Caco-2 (cell line): Measurements from ENCODE around the gene CEL. TPM values are rescaled to one million over a fixed set of nuclear protein-coding genes. Genes with fewer than 3 reads are reported as not detected.
A peak's percentile ranks its signal among the peaks of the same experiment; 100 is the strongest.

Experiments used
- BruUV-seq: library from RNA; stranded (reverse); fragments of 400-500 nt; replicated peaks from 2 replicates; lab custom pipeline; 2021; lab: Mats Ljungman, UMichigan
- CTCF ChIA-PET: fragments of 300-600 bp; sonication (Branson Sonifier 250); formaldehyde crosslinking; loops from one replicate; lab custom pipeline; 2022; ENCODE audit warnings: antibody characterized with exemption; lab: Charles Lee
- POLR2A ChIA-PET: fragments of 300-600 bp; sonication (Branson Sonifier 250); formaldehyde crosslinking; loops from one replicate; lab custom pipeline; 2022; ENCODE audit warnings: antibody characterized with exemption; lab: Charles Lee
- DNase-seq, 2 experiments: peaks; one replicate each; pipeline versions ENCODE4 v3.0.0 to v3.0.0-alpha.2; 2020 to 2022
- H3K27me3 ChIP-seq: replicated peaks from 2 replicates; pipeline ENCODE4 v1.6.0; 2011; ENCODE audit warnings: low read length; ENCODE audit not compliant: control insufficient read depth, insufficient read depth
- H3K36me3 ChIP-seq: 2 replicates; pipeline ENCODE4 v1.5.1; 2011; ENCODE audit warnings: low read length; ENCODE audit not compliant: control insufficient read depth, insufficient read depth
- H3K4me1 ChIP-seq: fragments of 250-450 bp; sonication (Bioruptor Pico); 2 replicates; pipeline ENCODE4 v1.5.1; 2020; ENCODE audit warnings: mild to moderate bottlenecking
- H3K4me3 ChIP-seq: 2 replicates; pipeline ENCODE4 v1.5.1; 2011; ENCODE audit warnings: low read depth, mild to moderate bottlenecking, control low read depth, low read length
- H3K9me3 ChIP-seq: fragments of 250-450 bp; sonication (Bioruptor Pico); 2 replicates; pipeline ENCODE4 v1.5.1; 2020; ENCODE audit warnings: mild to moderate bottlenecking, moderate library complexity
- H3K27ac Mint-ChIP-seq: one replicate; pipeline ENCODE4 v1.8.0; 2022; ENCODE audit warnings: mixed read lengths; ENCODE audit not compliant: unreplicated experiment
- H3K27me3 Mint-ChIP-seq: one replicate; pipeline ENCODE4 v1.8.0; 2022; ENCODE audit warnings: mixed read lengths; ENCODE audit not compliant: insufficient read depth, unreplicated experiment
- H3K36me3 Mint-ChIP-seq: one replicate; pipeline ENCODE4 v1.8.0; 2022; ENCODE audit warnings: mild to moderate bottlenecking, mixed read lengths; ENCODE audit not compliant: insufficient read depth, unreplicated experiment
- H3K4me1 Mint-ChIP-seq: one replicate; pipeline ENCODE4 v1.8.0; 2022; ENCODE audit warnings: low read depth, mixed read lengths; ENCODE audit not compliant: unreplicated experiment
- H3K4me3 Mint-ChIP-seq: one replicate; pipeline ENCODE4 v1.8.0; 2022; ENCODE audit warnings: mild to moderate bottlenecking, moderate library complexity, mixed read lengths; ENCODE audit not compliant: unreplicated experiment
- H3K9me3 Mint-ChIP-seq: one replicate; pipeline ENCODE4 v1.8.0; 2022; ENCODE audit warnings: mixed read lengths; ENCODE audit not compliant: unreplicated experiment
- intact Hi-C: fragments of 100-400 bp; cut with micrococcal nuclease; formaldehyde crosslinking; loops from one replicate; pipeline ENCODE4 v1.10.0; 2022; ENCODE audit not compliant: unreplicated experiment
- total RNA-seq: library from RNA; stranded (reverse); gene quantifications from 2 replicates; pipeline ENCODE4 v1.2.3, GENCODE V29; 2022
- TF ChIP-seq, protein P1 (sequence below), 2 experiments: fragments of 200-600 bp in 1 of 2; IDR thresholded peaks; 1 replicate in 1 of 2; 2 replicates in 1 of 2; pipeline versions ENCODE4 v1.5.1 to v1.8.0; 2011 to 2022; ENCODE audit warnings: antibody characterized with exemption in 1 of 2, control low read depth in 1 of 2, inconsistent platforms in 1 of 2, low read depth in 1 of 2, low read length in 1 of 2, mild to moderate bottlenecking in 1 of 2, moderate library complexity in 1 of 2; ENCODE audit not compliant: insufficient read depth in 1 of 2, severe bottlenecking in 1 of 2, unreplicated experiment in 1 of 2

Gene CEL
- total RNA-seq, 1 experiment from 2014 or later = 2.0 TPM

DNA sequence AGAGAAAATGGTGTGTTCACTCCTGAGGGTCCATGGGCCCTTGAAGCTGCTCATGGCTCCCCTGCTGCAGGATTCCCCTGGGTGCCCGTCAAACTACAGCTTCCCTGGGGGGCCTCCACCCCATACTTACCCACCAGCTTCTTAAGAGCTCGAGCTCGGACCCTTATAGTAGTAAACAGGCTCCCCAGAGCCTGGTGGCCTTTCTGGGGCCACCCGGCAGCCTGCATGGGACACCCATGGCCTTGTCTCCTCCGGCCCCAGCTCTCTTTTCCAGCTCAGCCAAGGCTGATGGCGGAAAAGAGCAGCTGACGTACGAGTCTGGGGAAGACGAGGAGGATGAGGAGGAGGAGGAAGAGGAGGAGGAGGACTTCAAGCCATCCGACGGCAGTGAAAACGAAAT is 4.2 kb upstream of the CEL start:
- ChIA-PET POLR2A (no interaction called here), CTCF (no interaction called here)
- intact Hi-C loops = no loop called here
- TF ChIP-seq, protein P1, sequence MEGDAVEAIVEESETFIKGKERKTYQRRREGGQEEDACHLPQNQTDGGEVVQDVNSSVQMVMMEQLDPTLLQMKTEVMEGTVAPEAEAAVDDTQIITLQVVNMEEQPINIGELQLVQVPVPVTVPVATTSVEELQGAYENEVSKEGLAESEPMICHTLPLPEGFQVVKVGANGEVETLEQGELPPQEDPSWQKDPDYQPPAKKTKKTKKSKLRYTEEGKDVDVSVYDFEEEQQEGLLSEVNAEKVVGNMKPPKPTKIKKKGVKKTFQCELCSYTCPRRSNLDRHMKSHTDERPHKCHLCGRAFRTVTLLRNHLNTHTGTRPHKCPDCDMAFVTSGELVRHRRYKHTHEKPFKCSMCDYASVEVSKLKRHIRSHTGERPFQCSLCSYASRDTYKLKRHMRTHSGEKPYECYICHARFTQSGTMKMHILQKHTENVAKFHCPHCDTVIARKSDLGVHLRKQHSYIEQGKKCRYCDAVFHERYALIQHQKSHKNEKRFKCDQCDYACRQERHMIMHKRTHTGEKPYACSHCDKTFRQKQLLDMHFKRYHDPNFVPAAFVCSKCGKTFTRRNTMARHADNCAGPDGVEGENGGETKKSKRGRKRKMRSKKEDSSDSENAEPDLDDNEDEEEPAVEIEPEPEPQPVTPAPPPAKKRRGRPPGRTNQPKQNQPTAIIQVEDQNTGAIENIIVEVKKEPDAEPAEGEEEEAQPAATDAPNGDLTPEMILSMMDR (IDR thresholded peaks at IDR 0.05; ENCODE audit: insufficient read depth in 1 of 2, low read depth in 1 of 2, low read length in 1 of 2, severe bottlenecking in 1 of 2, unreplicated experiment in 1 of 2) = no peak
- H3K27me3 ChIP-seq = no peaks in the 10 kb centered on the region
- Mint-ChIP-seq H3K27me3 (no peaks in the 10 kb centered on the region), H3K4me1 (peaks cover 7% of the 10 kb centered on the region), H3K27ac (no peak overlapping the region), H3K4me3 (no peak overlapping the region), H3K36me3 (peaks cover 48% of the 10 kb centered on the region), H3K9me3 (no peaks in the 10 kb centered on the region)
- H3K4me1 ChIP-seq = peaks cover 9% of the 10 kb centered on the region; the same call in 1 of the 2 replicates
- BruUV-seq = no TSS peak
- H3K36me3 ChIP-seq = peaks cover 3% of the 10 kb centered on the region; the same call in 1 of the 2 replicates
- H3K9me3 ChIP-seq = no peaks in the 10 kb centered on the region
- no peak overlapping the region for H3K4me3 ChIP-seq
- no peak for DNase-seq

DNA sequence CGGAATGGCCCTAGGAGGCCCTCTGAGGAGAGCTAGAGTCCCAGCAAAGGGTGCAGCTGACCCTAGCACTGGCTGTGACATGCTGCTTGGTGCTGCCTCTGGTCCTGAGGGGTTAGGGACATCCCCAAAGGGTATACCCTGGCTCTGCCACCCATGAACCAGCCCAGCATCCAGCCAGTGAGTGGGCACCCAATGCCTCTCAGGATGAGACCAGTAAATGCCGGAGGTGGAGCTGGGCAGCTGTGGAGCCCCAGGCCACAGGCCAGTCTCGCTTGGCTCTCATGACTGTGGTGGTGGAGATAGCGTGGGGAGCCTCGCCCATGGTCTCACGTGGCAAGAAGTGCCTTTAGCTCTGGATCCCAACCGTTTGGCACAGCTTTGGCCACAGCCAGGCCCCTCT is 3.7 kb upstream of the CEL start:
- intact Hi-C loops = no loop called here
- POLR2A ChIA-PET = interaction anchor here (0.6 kb wide), 1 partner anchor 36 kb away, joined by 3 read pairs; no protein-coding TSS in a partner anchor
- CTCF ChIA-PET = no interaction called here

DNA sequence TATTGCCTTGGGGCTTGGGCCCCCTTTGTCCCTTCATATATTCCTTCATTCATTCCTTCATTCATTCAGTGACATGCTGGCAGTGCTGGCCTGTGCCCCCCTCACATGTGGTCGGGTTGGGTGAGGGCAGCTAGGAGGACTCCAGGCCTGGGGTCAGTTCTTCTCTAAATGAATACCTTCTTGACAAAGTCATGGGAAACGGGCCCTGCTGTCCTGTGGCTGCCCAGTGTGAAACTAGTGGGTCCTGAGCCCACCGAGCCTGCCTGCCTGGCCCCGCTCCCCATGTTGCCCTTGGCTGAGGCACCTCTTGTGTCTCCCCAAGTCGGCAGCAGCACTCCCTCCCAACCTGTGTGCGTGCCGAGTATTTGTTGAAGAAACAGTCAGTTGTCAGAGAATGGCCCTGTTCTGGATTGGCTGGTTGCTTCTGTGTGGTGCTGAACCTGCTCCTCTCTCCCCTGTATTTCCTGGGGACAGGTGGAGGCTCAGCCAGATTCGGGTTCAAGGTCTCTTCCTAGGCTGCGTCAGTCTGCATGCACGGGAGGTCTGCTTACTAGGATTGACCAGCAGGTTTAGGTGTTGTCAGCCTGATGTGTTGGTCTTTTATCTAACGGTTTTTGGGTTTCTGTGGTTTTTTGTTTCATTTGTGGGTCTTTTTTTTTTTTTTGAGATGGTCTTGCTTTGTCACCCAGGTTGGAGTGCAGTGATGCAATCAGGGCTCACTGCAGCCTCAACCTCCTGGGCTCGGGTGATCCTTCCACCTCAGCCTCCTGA is 3.0 kb upstream of the CEL start:
- no peak for DNase-seq
- no peak overlapping the region for H3K4me3 Mint-ChIP-seq
- no peak overlapping the region for H3K4me3 ChIP-seq
- no peaks in the 10 kb centered on the region for H3K9me3 Mint-ChIP-seq
- H3K4me1 ChIP-seq = peaks cover 9% of the 10 kb centered on the region; the same call in 1 of the 2 replicates
- intact Hi-C loops = no loop called here
- peaks cover 52% of the 10 kb centered on the region for H3K36me3 Mint-ChIP-seq
- BruUV-seq = no TSS peak
- H3K27me3 Mint-ChIP-seq = no peaks in the 10 kb centered on the region
- peaks cover 3% of the 10 kb centered on the region; the same call in 1 of the 2 replicates for H3K36me3 ChIP-seq
- no peaks in the 10 kb centered on the region for H3K9me3 ChIP-seq
- ChIA-PET CTCF (no interaction called here), POLR2A (interaction anchor here (0.6 kb wide), 1 partner anchor 35 kb away, joined by 3 read pairs; no protein-coding TSS in a partner anchor)
- H3K27ac Mint-ChIP-seq = no peak overlapping the region
- TF ChIP-seq, protein P1 (IDR thresholded peaks at IDR 0.05; ENCODE audit: insufficient read depth in 1 of 2, low read depth in 1 of 2, low read length in 1 of 2, severe bottlenecking in 1 of 2, unreplicated experiment in 1 of 2) = no peak
- H3K4me1 Mint-ChIP-seq = peaks cover 7% of the 10 kb centered on the region
- no peaks in the 10 kb centered on the region for H3K27me3 ChIP-seq

More for the DNA sequence above, 3.7 kb upstream of the CEL start:
- Mint-ChIP-seq H3K4me1 (peaks cover 7% of the 10 kb centered on the region), H3K27me3 (no peaks in the 10 kb centered on the region), H3K36me3 (peaks cover 49% of the 10 kb centered on the region), H3K9me3 (no peaks in the 10 kb centered on the region), H3K4me3 (no peak overlapping the region), H3K27ac (no peak overlapping the region)
- DNase-seq = no peak
- H3K4me1 ChIP-seq = peaks cover 9% of the 10 kb centered on the region; the same call in 1 of the 2 replicates
- TF ChIP-seq, protein P1 (IDR thresholded peaks at IDR 0.05; ENCODE audit: insufficient read depth in 1 of 2, low read depth in 1 of 2, low read length in 1 of 2, severe bottlenecking in 1 of 2, unreplicated experiment in 1 of 2) = no peak
- peaks cover 3% of the 10 kb centered on the region; the same call in 1 of the 2 replicates for H3K36me3 ChIP-seq
- H3K9me3 ChIP-seq = no peaks in the 10 kb centered on the region
- BruUV-seq = TSS peak; percentile 90
- no peak overlapping the region for H3K4me3 ChIP-seq
- no peaks in the 10 kb centered on the region for H3K27me3 ChIP-seq
